OCI-LY7 (cell line): ENCODE measurements around the gene NDUFAF4. TPM values are rescaled to one million over a fixed set of nuclear protein-coding genes. Genes with fewer than 3 reads are reported as not detected.

Experiments used
- BruUV-seq: library from RNA; stranded (reverse); fragments of 400-500 nt; replicated peaks from 2 replicates; lab custom pipeline; 2021; lab: Mats Ljungman, UMichigan
- CTCF ChIA-PET: fragments of 300-600 bp; sonication (Branson Sonifier 250); formaldehyde crosslinking; loops from one replicate; lab custom pipeline; 2022; ENCODE audit warnings: antibody characterized with exemption; ENCODE audit not compliant: unreplicated experiment; lab: Charles Lee
- POLR2A ChIA-PET: fragments of 300-600 bp; sonication (Branson Sonifier 250); formaldehyde crosslinking; loops from one replicate; lab custom pipeline; 2022; ENCODE audit warnings: antibody characterized with exemption; lab: Charles Lee
- DNase-seq: peaks from one replicate; pipeline ENCODE4 v3.0.0-alpha.2; 2015; ENCODE audit warnings: low spot score
- H2AFZ ChIP-seq: fragments of 200-600 bp; sonication (generic), shearing (Covaris generic); 2 replicates; pipeline ENCODE4 v1.6.1; 2014; ENCODE audit warnings: mild to moderate bottlenecking, antibody characterized with exemption, low read length, moderate library complexity
- H3K27ac ChIP-seq: fragments of 200-600 bp; sonication (generic); 2 replicates; pipeline ENCODE4 v1.5.1; 2014; ENCODE audit warnings: mixed run types, low read depth, mild to moderate bottlenecking, moderate library complexity, low read length, inconsistent platforms; ENCODE audit not compliant: poor library complexity, severe bottlenecking
- H3K36me3 ChIP-seq: fragments of 200-600 bp; sonication (generic); 2 replicates; pipeline ENCODE4 v1.6.1; 2014; ENCODE audit warnings: mild to moderate bottlenecking, antibody characterized with exemption, low read length, moderate library complexity, mixed read lengths; ENCODE audit not compliant: insufficient read depth
- H3K4me1 ChIP-seq: fragments of 200-600 bp; sonication (generic); 2 replicates; pipeline ENCODE4 v1.5.1; 2014; ENCODE audit warnings: mild to moderate bottlenecking, low read length; ENCODE audit not compliant: insufficient read depth, poor library complexity, severe bottlenecking
- H3K4me2 ChIP-seq: fragments of 200-600 bp; sonication (generic); 2 replicates; pipeline ENCODE4 v1.6.1; 2014; ENCODE audit warnings: mild to moderate bottlenecking, low read length
- H3K4me3 ChIP-seq: fragments of 200-600 bp; sonication (generic); 2 replicates; pipeline ENCODE4 v1.5.1; 2014; ENCODE audit warnings: mild to moderate bottlenecking, low read depth, low read length; ENCODE audit not compliant: poor library complexity, severe bottlenecking
- H3K79me2 ChIP-seq: fragments of 200-600 bp; sonication (generic); 2 replicates; pipeline ENCODE4 v1.6.1; 2016; ENCODE audit warnings: low read depth, mild to moderate bottlenecking, low read length, moderate library complexity, mixed read lengths; ENCODE audit not compliant: insufficient read depth
- H3K9me2 ChIP-seq: fragments of 200-600 bp; sonication (generic); 2 replicates; pipeline ENCODE4 v1.6.1; 2016; ENCODE audit warnings: mild to moderate bottlenecking, low read length, mixed read lengths; ENCODE audit not compliant: insufficient read depth
- H3K9me3 ChIP-seq: fragments of 200-600 bp; sonication (generic); 2 replicates; pipeline ENCODE4 v1.6.1; 2014; ENCODE audit warnings: mild to moderate bottlenecking, mixed run types, low read length, mixed read lengths
- H4K20me1 ChIP-seq: fragments of 200-600 bp; sonication (generic); 2 replicates; pipeline ENCODE4 v1.6.1; 2014; ENCODE audit warnings: mild to moderate bottlenecking, antibody characterized with exemption, low read length, moderate library complexity, mixed read lengths; ENCODE audit not compliant: insufficient read depth
- CTCF ChIP-seq: fragments of 200-600 bp; sonication (generic); conservative IDR thresholded peaks from 2 replicates; pipeline ENCODE4 v1.5.1; 2014; ENCODE audit warnings: mild to moderate bottlenecking, antibody characterized with exemption, low read length, moderate library complexity, mixed read lengths
- EZH2phosphoT487 ChIP-seq: fragments of 200-600 bp; sonication (generic); IDR thresholded peaks from 2 replicates; pipeline ENCODE4 v1.6.1; 2018; ENCODE audit warnings: low read depth, borderline replicate concordance, mild to moderate bottlenecking, mixed run types, antibody characterized with exemption, low read length, moderate library complexity, mixed read lengths
- intact Hi-C: fragments of 100-400 bp; cut with micrococcal nuclease; formaldehyde crosslinking; loops from one replicate; pipeline ENCODE4 v1.10.0; 2022; ENCODE audit not compliant: unreplicated experiment
- total RNA-seq, 2 experiments: library from RNA; depleted of rRNA in 1 of 2; stranded (reverse); fragments of >200 nt in 1 of 2; shearing (Covaris generic) in 1 of 2; gene quantifications; 2 replicates each; pipeline ENCODE4 v1.2.3, GENCODE V29; 2014 to 2022

Gene NDUFAF4
- total RNA-seq, 2 experiments from 2014 or later = 31.5 to 80.4 TPM

- ChIA-PET POLR2A (interaction anchor here (1.0 kb wide), 1 partner anchor 11 kb away, joined by 3 read pairs; no protein-coding TSS in a partner anchor), CTCF (no interaction called here)
- no peak for DNase-seq
- Histone ChIP-seq H3K9me3 (no peaks in the 10 kb centered on the region), H4K20me1 (no peaks in the 10 kb centered on the region), H3K36me3 (no peaks in the 10 kb centered on the region), H3K4me2 (no peak overlapping the region), H3K4me1 (no peaks in the 10 kb centered on the region), H3K9me2 (no peaks in the 10 kb centered on the region), H3K27ac (no peak overlapping the region), H3K4me3 (no peak overlapping the region), H2AFZ (no peak overlapping the region), H3K79me2 (no peaks in the 10 kb centered on the region)
- TF ChIP-seq EZH2phosphoT487 (no peak), CTCF (no peak)
- intact Hi-C loops = no loop called here
- no TSS peak for BruUV-seq
These were observed 46.0 kb upstream of the NDUFAF4 start for GRCh38 chr6:96943555-96944215.

GRCh38 chr6:96942676-96943075 lies 45.0 kb upstream of the NDUFAF4 start:
- BruUV-seq = no TSS peak
- no peak overlapping the region for H3K4me2 ChIP-seq
- CTCF ChIA-PET = no interaction called here
- intact Hi-C loops = no loop called here
- H3K4me1 ChIP-seq = no peaks in the 10 kb centered on the region
- no peaks in the 10 kb centered on the region for H3K9me3 ChIP-seq
- H3K79me2 ChIP-seq = no peaks in the 10 kb centered on the region
- TF ChIP-seq EZH2phosphoT487 (no peak), CTCF (no peak)
- no peaks in the 10 kb centered on the region for H3K36me3 ChIP-seq
- POLR2A ChIA-PET = interaction anchor here (1.0 to 1.2 kb wide), 2 partner anchors 11 to 12 kb away, joined by 3 to 10 read pairs; no protein-coding TSS in a partner anchor
- no peaks in the 10 kb centered on the region for H4K20me1 ChIP-seq
- H2AFZ ChIP-seq = no peak overlapping the region
- H3K9me2 ChIP-seq = no peaks in the 10 kb centered on the region
- DNase-seq = no peak
- H3K4me3 ChIP-seq = no peak overlapping the region
- H3K27ac ChIP-seq = no peak overlapping the region

GRCh38 chr6:96940322-96940721 lies 42.6 kb upstream of the NDUFAF4 start:
- H2AFZ ChIP-seq = no peak overlapping the region
- intact Hi-C loops = no loop called here
- no peaks in the 10 kb centered on the region for H4K20me1 ChIP-seq
- no peaks in the 10 kb centered on the region for H3K9me3 ChIP-seq
- H3K36me3 ChIP-seq = no peaks in the 10 kb centered on the region
- DNase-seq = no peak
- no peaks in the 10 kb centered on the region for H3K79me2 ChIP-seq
- BruUV-seq = no TSS peak
- no peak overlapping the region for H3K4me3 ChIP-seq
- POLR2A ChIA-PET = interaction anchor here (0.5 to 1.1 kb wide), 2 partner anchors 20 to 415 kb away, joined by 3 read pairs; no protein-coding TSS in a partner anchor
- TF ChIP-seq EZH2phosphoT487 = no peak
- no peak for TF ChIP-seq CTCF
- CTCF ChIA-PET = no interaction called here
- H3K9me2 ChIP-seq = no peaks in the 10 kb centered on the region
- no peaks in the 10 kb centered on the region for H3K4me1 ChIP-seq
- no peak overlapping the region for H3K4me2 ChIP-seq
- H3K27ac ChIP-seq = no peak overlapping the region
